Measurements from ENCODE around the gene KDM2B.

The KDM2B gene

GRCh38 chr12:121537814-121538698 is 42.8 kb downstream of the KDM2B start:
- Histone ChIP-seq H3K27ac (ENCODE audit: low read depth, low read length) (peak overlapping the region; percentile 80), H3K4me3 (ENCODE audit: low read length) (peak overlapping the region; percentile 73), H4K20me1 (ENCODE audit: control insufficient read depth, insufficient read depth, low read depth, low read length) (no peaks in the 10 kb centered on the region), H3K27me3 (ENCODE audit: control insufficient read depth, low read length) (no peaks in the 10 kb centered on the region), H3K9me2 (replicated peaks; ENCODE audit: control insufficient read depth, low read length) (no peaks in the 10 kb centered on the region), H3K9me3 (ENCODE audit: control insufficient read depth, insufficient read depth, low read length) (no peaks in the 10 kb centered on the region), H3F3A (ENCODE audit: control insufficient read depth, insufficient read depth) (peaks cover 29% of the 10 kb centered on the region), H3K36me3 (ENCODE audit: control insufficient read depth, low read length) (peaks cover 14% of the 10 kb centered on the region), H3K79me2 (ENCODE audit: control insufficient read depth, low read length) (peaks cover 17% of the 10 kb centered on the region), H3K4me2 (ENCODE audit: low read length) (peak overlapping the region; percentile 88), H3K4me1 (ENCODE audit: control insufficient read depth, low read length) (peaks cover 48% of the 10 kb centered on the region)
- TF ChIP-seq, protein P1, sequence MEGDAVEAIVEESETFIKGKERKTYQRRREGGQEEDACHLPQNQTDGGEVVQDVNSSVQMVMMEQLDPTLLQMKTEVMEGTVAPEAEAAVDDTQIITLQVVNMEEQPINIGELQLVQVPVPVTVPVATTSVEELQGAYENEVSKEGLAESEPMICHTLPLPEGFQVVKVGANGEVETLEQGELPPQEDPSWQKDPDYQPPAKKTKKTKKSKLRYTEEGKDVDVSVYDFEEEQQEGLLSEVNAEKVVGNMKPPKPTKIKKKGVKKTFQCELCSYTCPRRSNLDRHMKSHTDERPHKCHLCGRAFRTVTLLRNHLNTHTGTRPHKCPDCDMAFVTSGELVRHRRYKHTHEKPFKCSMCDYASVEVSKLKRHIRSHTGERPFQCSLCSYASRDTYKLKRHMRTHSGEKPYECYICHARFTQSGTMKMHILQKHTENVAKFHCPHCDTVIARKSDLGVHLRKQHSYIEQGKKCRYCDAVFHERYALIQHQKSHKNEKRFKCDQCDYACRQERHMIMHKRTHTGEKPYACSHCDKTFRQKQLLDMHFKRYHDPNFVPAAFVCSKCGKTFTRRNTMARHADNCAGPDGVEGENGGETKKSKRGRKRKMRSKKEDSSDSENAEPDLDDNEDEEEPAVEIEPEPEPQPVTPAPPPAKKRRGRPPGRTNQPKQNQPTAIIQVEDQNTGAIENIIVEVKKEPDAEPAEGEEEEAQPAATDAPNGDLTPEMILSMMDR (IDR thresholded peaks at IDR 0.05; ENCODE audit: low read depth, low read length, poor library complexity, severe bottlenecking): no peak
- no peak for TF ChIP-seq EZH2phosphoT487 (IDR thresholded peaks at IDR 0.05; ENCODE audit: borderline replicate concordance, low read length)

- Histone ChIP-seq H3K79me2 (ENCODE audit: control insufficient read depth, low read length) (peaks cover 17% of the 10 kb centered on the region), H3K36me3 (ENCODE audit: control insufficient read depth, low read length) (peaks cover 21% of the 10 kb centered on the region), H3K4me3 (ENCODE audit: low read length) (peak overlapping the region; percentile 73), H3K4me1 (ENCODE audit: control insufficient read depth, low read length) (peaks cover 48% of the 10 kb centered on the region), H3K27me3 (ENCODE audit: control insufficient read depth, low read length) (no peaks in the 10 kb centered on the region), H3K9me2 (replicated peaks; ENCODE audit: control insufficient read depth, low read length) (no peaks in the 10 kb centered on the region), H3K27ac (ENCODE audit: low read depth, low read length) (peak overlapping the region; percentile 80), H3F3A (ENCODE audit: control insufficient read depth, insufficient read depth) (peaks cover 26% of the 10 kb centered on the region), H3K4me2 (ENCODE audit: low read length) (peak overlapping the region; percentile 88), H4K20me1 (ENCODE audit: control insufficient read depth, insufficient read depth, low read depth, low read length) (no peaks in the 10 kb centered on the region), H3K9me3 (ENCODE audit: control insufficient read depth, insufficient read depth, low read length) (no peaks in the 10 kb centered on the region)
- TF ChIP-seq, protein P1 (IDR thresholded peaks at IDR 0.05; ENCODE audit: low read depth, low read length, poor library complexity, severe bottlenecking): no peak
- no peak for TF ChIP-seq EZH2phosphoT487 (IDR thresholded peaks at IDR 0.05; ENCODE audit: borderline replicate concordance, low read length)
Observed at GRCh38 chr12:121536899-121537813, 43.7 kb downstream of the KDM2B start.

DNA sequence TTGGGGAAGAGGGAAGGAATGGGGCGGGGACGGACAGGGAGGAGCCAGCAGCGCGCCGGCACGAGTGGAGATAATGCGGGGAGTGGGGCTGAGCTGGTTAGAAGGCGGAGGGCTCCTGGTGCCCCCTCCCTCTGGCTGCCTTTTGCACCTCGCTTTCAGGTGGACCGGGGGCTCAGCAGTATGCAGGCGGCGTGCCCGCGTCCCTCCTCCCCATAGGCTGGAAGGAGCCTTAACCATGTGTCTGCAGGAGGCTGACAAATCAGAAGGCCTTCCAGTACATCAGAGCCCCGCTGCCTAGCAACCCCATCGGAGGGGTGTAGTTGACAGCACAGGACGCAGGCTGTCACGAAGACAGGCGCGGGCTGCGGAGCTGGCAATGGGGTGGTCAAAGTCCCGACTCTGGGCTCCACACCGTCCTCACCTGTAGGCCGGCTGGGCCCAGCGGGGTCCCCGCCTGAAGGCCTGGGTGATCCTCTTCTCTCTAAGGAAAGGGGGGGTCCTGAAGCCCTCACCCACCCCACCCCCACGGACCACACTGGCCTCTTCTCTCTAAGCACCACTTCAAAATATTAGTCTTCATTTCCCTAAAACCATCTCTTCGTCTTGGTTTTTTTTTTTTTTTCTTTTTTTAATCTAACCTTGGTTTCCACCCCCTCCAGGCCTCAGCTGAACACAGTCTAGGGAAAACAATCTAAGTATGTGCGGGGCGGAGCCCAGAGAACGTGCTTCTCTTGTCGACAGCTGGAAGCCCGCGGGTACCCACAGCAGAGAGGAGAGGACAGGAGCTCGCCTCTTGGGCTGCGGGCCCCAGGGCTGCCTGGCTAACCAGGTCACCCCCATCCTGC is 44.5 kb downstream of the KDM2B start:
- H3K4me1 ChIP-seq (ENCODE audit: control insufficient read depth, low read length): peaks cover 52% of the 10 kb centered on the region
- H3K79me2 ChIP-seq (ENCODE audit: control insufficient read depth, low read length): peaks cover 17% of the 10 kb centered on the region
- peaks cover 26% of the 10 kb centered on the region for H3F3A ChIP-seq (ENCODE audit: control insufficient read depth, insufficient read depth)
- peaks cover 29% of the 10 kb centered on the region for H3K36me3 ChIP-seq (ENCODE audit: control insufficient read depth, low read length)
- peak overlapping the region; percentile 80 for H3K27ac ChIP-seq (ENCODE audit: low read depth, low read length)
- peak overlapping the region; percentile 73 for H3K4me3 ChIP-seq (ENCODE audit: low read length)
- no peaks in the 10 kb centered on the region for H4K20me1 ChIP-seq (ENCODE audit: control insufficient read depth, insufficient read depth, low read depth, low read length)
- no peaks in the 10 kb centered on the region for H3K27me3 ChIP-seq (ENCODE audit: control insufficient read depth, low read length)
- H3K9me2 ChIP-seq (replicated peaks; ENCODE audit: control insufficient read depth, low read length): no peaks in the 10 kb centered on the region
- H3K4me2 ChIP-seq (ENCODE audit: low read length): peak overlapping the region; percentile 88
- no peaks in the 10 kb centered on the region for H3K9me3 ChIP-seq (ENCODE audit: control insufficient read depth, insufficient read depth, low read length)
- TF ChIP-seq EZH2phosphoT487 (IDR thresholded peaks at IDR 0.05; ENCODE audit: borderline replicate concordance, low read length): no peak
- TF ChIP-seq, protein P1 (IDR thresholded peaks at IDR 0.05; ENCODE audit: low read depth, low read length, poor library complexity, severe bottlenecking): no peak

Data from DOHH2 (cell line).